NCI-H1092 treated with DMSO at 0.1 percent for 48 hours (cell line): ENCODE data around the gene POU5F1.
A peak's percentile ranks its signal among the peaks of the same experiment; 100 is the strongest.
"Not testable (repeated sequence)": the region's sequence is repeated elsewhere in the genome, so short reads cannot be mapped to it uniquely, and the experiment has no call there.

Experiments
- DNase-seq: peaks from one replicate; lab custom pipeline; 2025; lab: John Stamatoyannopoulos, UW

The POU5F1 gene

DNA sequence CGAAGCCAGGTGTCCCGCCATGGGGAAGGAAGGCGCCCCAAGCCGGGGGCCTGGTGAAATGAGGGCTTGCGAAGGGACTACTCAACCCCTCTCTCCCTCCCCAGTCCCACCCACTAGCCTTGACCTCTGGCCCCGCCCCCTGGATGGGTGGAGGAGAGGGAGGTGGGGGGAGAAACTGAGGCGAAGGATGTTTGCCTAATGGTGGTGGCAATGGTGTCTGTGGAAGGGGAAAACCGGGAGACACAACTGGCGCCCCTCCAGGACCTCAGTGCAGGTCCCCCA is at the start of gene POU5F1:
Gene POU5F1, minus strand, starts transcription at position 83 of the 282 bp plus-strand sequence. Its CDS starts 62 bp downstream, at position 21.
- no peak for DNase-seq

DNA sequence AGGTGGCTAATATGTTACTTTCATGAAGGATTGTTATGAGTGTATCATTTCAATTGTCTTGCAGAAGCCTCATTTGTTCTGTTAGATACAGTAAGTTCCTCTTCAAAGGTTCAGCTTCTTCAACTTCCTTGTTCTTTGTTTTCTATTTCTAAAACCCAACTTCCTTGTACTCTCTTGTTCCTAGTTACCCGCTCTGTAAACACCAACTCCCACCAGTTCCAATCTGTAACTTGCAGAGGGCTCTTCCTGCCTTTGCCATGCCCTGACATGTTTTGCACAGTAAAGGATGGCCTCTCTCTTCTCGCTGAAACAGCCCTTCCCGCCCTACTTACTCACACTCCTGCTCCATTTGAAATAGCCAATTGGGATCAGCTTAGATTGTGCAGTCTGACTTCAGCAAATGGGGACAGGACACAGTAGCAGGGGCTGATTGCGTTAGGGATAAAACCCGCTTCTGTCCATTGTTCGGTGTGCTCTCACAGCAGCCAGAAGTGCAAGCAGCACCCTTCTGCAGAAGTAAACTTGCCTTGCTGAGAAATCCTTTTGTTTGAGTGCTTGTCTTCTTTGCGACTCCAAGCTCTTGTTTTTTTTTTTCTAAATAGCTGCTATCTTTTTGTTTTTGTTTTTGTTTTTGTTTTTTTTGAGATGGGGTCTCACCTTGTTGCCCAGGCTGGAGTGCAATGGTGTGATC is 45.9 kb upstream of the POU5F1 start:
- DNase-seq: no peak

DNA sequence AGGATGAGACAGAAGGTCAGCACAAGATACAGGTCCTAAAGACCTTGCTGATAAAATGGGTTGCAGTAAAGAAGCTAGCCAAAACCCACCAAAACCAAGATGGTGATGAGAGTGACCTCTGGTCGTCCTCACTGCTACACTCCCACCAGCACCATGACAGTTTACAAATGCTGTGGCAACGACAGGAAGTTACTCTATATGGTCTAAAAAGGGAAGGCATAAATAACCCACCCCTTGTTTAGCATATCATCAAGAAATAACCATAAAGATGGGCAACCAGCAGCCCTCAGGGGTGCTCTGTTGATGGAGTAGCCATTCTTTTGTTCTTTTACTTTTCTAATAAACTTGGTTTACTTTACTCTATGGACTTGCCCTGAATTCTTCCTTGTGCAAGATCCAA is 44.7 kb upstream of the POU5F1 start:
- DNase-seq: not testable (repeated sequence)

DNA sequence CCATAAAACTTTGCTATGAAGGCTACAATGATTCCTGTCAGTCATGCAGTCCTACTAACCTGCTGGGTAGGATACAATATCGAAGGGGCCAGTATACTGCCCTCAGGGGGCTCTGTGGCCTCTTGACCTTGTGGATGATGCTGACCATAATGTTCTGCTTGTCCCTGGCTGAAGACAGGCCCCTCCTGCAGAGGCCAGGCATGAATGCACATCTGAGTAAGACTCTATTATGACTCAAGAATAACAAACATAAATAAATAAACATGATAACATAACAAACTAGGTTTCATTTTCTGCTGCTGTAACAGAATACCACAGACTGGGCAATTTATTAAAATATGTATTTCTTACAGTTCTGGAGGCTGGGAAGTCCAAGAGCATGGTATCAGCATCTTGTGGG is 44.0 kb upstream of the POU5F1 start:
- no peak for DNase-seq

DNA sequence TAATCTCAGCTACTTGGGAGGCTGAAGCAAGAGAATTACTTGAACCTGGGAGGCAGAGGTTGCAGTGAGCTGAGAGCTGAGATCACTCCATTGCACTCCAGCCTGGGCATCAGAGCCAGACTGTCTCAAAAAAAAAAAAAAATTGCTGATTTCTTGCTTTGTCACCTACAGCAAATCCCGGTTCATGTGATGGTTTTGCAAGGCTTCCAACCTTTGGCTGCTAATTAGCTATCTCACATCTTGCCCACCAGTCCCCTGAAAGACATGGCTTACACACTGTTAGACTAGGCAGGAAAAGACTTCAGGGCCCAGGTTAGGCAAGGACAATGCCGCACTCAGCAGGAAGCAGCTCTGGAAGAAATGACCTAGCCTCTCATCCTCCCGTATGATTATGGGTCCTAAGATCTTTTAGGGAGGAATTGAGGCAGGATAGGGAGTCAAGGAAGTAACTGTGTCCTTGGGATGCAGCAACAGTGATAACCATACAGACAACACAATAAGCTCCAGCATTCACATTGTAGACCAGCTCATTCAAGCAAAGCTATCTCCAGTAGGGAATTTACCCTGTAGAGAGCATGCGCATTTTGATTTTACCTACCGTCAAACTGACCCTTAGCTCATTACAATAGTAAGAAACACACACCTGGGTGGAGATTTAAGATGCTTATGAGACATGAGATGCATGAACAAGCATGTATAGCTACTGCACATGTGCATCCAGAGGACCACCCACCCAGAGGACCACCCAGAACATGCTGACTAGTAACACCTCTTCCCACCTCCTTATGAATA is 40.5 kb upstream of the POU5F1 start:
- no peak for DNase-seq

DNA sequence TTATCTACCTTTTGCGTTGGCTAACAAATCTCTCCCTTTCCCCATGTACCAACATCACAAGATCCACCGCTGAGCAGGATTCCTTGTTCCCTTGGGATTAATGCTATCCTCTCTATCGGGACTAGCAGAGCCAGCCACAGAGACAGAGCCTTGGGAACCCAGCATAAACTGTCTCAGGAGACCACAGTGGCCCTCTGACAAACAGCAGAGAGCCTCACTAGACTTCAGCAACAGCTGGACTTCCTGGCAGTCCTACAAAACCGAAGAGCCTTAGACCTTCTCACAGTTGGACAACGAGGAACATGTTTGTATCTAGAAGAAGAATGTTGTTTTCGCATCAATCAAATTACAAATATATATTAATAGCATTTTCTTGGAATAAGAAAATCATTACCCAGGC is 39.6 kb upstream of the POU5F1 start:
- DNase-seq: no peak

DNA sequence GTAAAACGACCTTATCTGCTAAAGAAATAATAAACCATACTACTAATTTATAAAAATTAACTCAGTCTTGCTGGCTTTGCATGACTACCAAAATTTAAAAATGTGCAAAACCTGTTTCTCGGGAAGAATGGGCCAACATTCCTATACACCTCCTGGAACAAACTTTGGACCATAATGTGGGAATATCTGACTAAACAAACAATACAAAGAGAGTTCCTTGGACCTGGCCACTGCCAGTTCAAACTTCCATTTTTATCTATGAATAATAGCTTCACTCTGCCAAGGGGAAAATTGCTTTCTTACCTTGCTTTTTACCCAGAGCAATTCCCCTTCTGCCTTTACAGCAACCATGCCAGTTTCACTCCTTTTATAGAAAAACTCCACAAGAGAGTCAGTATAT is 38.7 kb upstream of the POU5F1 start:
- DNase-seq: no peak

DNA sequence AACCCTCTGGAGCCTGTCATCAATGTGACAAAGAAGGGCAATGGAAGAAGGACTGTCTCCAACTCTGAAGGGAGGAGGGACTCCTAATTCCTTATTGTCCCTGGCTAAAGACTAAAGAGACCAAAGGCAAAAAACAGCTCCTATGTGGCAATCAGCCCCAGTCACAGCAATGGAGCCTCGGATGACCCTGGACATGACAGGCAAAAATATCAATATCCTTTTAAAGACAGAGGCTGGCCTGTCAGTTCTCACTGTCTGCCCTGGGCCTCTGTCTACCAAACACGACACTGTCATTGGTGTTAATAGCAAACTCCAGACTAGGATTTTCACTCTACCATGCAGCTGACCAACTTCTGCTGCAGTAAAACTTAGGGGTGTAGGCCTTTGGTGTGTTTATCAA is 38.0 kb upstream of the POU5F1 start:
- DNase-seq: no peak

DNA sequence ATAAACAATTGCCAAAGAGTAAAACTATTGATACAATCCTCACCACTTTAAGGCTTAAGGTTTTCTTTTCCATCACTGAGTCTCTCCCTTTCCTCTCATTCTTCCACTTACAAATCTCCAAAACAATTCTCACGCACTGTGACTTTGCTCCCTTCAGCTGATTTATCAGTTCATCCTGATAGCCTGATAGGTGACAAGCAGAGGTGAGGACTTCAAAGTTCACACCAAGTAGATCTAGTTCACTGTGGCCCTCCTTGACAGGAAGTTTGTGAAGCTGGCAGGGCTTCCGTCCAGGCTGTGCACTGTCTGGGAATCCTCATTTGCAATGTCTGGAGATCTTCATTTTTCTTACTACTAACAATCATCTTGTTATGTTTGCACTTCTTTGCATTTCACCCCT is 35.2 kb upstream of the POU5F1 start:
- no peak for DNase-seq

DNA sequence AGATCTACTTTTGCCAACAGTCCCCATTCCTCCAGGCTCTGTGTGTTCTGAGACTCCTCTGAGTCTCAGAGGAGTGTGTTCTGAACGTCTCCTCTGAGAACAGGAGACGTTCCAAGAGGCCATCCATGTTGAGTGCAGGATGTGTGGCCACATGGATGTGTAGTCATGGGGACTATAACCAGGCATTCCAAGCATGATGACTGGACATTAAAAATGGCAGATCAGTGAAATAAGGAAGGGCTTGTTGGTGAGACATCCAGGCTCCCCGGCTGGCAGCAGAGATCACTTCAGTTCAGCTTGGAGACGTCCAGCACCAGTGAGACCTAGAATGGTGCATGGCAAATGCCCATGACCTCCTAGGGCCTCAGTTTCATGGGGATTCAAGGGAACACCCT is 34.3 kb upstream of the POU5F1 start:
- no peak for DNase-seq

DNA sequence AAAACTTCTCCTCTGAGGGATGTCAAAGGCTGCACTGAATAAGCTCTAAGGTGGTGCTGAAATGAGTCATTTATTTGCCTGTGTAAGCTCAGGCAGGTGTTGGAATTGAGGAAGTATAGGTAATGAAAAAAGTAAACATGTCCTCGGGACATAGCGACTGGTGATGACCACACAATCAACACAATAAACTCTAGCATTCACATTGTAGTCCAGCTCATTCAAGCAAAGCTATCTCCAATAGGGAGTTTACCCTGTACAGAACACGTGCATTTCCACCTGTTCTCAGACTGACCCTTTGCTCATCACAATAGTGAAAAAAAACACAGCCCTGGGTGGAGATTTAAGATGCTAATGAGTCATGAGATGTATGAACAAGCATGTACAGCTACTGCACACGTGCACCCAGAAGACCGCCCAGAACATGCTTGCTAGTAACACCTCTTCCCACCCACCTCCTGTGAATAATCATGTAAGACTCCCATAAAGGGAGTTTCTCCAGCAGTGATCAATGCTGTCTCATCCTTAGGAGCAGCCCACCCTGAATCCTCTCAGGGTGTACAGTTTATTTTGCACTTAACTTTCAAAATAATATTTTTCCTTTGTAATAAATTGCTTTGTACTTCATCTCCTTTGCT is 33.0 kb upstream of the POU5F1 start:
- no peak for DNase-seq

DNA sequence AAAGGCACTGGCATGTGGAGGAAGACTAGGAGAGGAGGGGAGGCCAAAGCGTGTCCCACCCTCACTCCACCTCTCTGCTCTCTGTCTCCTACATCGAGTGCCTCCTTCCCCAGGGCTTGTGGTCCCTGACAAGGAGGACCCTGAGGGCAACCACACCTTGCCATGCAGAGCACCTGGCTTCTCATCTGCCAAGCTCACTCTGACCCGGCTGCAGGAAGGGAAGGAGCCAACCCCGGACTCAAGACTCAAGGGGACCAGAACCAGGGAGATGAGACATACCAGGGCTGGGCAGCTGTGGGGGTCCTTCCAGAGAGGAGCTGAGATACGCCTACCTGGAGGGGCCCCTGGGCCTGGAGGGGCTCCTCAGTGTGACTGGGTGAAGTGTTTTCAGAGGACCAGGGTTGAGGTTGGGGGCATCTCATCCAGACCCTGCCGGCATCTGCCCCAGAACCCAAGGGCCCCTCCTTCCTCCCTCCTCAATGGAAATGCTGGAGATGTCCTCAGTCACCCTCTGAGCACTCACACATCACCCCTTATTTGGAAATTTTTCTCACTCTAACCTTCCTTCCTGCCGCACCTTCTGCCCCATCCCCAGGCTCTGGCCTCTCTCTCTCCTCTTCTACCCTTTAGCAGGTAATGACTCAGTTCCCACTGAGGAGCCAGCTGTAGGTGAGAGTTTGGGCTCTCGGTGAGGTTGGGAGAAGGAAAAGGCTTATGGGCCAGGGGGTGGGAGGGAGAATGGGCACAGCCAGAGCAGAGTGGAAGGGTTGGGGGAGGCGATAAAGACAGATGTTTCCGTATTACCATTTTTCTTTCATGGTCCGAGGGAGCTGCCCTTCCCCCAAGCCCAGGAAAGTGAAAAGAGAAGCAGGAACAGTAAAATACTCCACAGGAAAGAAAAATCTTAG is 32.0 kb upstream of the POU5F1 start:
- DNase-seq: no peak

DNA sequence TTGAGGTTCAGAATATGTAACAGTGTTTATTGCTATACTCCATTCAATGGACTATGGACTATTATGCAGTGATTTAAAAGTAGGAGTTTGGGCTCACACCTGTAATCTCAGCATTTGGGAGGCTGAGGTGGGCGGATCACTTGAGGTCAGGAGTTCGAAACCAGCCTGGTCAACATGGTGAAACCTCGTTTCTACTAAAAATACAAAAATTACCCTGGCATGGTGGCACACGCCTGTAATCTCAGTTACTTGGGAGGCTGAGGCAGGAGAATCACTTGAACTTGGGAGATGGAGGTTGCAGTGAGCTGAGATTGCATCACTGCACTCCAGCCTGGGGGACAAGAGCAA is 28.6 kb upstream of the POU5F1 start:
- not testable (repeated sequence) for DNase-seq

DNA sequence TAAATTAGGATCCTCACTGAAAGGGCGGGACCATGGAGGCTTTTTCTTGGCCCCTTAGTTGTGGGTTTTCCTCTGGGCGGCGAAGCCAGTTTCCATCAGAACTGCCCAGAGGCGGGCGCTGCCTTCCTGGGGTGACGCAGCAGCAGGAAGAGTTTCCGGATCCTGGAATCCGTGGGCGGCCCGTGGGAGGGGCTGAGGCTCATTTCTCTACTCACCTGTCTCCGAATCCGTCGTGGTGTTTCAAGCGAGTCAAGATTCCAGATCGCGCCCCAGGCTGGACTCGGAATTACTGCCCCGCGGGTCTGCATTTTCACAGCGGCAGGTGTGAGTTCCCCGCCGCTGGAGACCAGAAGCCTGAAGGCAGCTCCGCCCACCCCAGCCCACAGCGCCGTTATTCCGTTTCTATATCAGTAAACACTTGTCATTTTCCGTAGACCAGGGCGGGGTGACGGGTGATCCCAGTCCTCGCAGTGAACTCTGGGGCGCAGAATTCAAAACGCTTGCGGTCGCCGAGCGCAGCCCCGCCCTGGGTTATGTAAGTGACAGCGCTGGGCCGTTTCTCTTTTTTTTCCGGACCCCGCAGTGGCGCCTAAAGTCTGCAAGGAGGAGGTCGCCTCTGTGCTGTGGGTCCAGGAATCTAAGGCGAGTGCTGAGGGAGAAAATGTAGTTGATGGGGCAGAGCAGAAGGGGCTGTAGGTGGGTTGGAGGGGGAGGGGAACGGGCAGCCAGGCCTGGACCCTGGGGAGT is 27.2 kb upstream of the POU5F1 start:
- DNase-seq: peak; percentile 63

DNA sequence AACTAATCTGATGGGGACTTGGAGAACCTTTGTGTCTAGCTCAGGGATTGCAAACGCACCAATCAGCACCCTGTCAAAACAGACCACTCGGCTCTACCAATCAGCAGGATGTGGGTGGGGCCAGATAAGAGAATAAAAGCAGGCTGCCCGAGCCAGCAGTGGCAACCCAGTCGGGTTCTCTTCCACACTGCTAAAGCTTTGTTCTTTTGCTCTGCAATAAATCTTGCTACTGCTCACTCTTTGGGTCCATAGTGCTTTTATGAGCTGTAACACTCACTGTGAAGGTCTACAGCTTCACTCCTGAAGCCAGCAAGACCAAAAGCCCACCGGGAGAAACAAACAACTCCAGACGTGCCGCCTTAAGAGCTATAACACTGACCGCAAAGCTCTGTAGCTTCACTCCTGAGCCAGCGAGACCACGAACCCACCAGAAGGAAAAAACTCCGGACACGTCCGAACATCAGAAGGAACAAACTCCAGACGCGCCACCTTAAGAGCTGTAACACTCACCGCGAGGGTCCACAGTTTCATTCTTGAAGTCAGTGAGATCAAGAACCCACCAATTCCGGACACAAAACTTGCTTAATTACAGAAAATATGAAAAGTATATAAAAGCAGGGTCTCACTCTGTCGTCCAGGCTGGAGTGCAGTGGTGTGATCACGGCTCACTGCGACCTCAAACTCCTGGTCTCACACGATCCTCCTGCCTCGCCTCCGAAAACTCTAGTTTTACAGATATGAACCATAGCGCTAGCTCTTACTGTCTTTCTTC is 26.0 kb upstream of the POU5F1 start:
- not testable (repeated sequence) for DNase-seq

DNA sequence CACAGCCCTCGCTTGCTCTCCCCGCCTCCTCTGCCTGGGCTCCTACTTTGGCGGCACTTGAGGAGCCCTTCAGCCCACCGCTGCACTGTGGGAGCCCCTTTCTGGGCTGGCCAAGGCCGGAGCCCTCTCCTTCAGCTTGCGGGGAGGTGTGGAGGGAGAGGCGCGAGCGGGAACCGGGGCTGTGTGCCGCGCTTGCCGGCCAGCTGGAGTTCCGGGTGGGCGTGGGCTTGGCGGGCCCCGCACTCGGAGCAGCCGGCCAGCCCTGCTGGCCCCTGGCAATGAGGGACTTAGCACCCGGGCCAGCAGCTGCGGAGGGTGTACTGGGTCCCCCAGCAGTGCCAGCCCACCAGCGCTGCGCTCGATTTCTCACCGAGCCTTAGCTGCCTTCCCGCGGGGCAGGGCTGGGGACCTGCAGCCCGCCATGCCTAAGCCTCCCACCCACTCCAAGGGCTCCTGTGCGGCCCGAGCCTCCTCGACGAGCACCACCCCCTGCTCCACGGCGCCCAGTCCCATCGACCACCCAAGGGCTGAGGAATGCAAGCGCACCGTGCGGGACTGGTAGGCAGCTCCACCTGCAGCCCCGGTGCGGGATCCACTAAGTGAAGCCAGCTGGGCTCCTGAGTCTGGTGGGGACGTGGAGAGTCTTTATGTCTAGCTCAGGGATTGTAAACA is 25.0 kb upstream of the POU5F1 start:
- DNase-seq: not testable (repeated sequence)

DNA sequence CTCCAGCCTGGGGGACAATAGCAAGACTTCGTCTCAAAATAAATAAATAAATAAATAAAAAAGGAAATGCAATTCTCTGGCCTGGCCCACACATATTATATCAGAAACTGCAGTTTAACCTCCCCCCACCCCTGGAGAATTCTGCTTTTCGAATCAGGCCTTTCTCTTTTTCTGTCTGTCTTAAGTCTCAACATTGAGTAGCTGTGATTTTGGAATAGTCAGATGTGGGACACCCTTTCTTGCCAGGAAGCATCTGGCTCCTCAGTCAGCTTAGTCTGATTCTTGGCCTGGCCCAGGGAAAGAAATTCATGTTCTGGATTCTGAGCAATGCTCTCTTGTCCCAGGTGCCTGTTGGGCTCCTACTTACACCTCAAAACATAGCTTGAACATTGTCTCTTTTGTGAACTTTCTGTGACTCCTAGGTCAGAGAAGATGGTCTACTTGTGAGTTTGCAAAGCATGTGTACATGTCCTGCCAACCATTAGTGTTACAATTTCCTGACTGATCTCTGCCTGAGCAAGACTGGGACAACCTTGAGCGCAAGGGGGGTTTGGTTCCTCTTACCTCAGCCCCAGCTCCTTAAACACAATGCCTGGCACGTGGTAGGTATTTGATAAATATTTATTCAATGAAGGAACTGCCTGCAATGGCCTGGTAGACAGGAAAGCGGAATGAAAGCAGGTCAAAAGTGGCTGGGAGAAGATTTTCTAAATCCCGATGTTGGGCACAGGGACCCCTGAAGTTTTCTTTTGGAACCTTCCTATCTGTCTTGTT is 23.8 kb upstream of the POU5F1 start:
- no peak for DNase-seq

DNA sequence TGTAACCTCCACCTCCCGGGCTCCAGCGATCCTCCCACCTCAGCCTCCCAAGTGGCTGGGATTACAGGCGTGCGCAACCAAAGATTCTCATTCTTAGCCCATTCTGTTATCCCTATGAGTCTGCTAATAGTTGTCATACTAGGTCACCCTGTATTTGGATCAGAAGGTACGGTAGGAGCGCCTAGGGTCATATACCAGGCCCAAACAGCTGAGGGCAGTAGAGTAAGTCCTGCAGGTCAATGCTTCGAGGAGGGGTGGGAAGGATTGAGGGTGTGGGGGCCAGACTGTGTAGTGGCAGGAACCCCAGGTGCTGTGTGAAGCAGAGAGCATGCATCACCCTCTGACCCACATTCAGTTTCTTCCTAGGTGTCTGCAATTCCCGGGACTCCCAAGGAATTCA is 22.7 kb upstream of the POU5F1 start:
- DNase-seq: no peak

DNA sequence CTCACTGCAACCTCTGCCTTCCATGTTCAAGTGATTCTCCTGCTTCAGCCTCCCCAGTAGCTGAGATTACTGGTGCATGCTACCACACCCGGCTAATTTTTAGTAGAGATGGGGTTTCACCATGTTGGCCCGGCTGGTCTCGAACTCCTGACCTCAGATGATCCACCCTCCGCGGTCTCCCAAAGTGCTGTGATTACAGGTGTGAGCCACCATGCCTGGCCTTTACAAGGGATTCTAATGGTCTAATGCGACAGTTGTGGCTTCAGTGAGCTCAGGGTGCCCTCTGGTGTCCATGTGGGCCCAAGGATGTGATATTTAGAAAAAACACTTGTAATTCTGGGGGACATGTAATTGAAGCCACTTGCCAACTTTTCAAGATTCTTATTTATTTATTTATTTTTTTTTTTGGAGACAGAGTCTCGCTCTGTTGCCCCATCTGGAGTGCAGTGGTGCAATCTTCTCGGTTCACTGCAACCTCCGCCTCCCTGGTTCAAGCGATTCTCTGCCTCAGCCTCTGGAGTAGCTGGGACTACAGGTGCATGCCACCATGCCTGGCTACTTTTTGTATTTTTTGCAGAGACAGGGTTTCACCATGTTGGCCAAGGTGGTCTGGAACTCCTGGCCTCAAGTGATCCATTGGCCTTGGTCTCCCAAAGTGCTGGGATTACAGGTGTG is 22.1 kb upstream of the POU5F1 start:
- DNase-seq: peak; percentile 22
